Activated T-cell treated with anti-CD3 and anti-CD28 coated beads, Interleukin-2, amount 50 U/mL, for 24 hours (primary cell): ENCODE measurements around the gene STX7.

Source experiments
- DNase-seq: peaks from one replicate; pipeline ENCODE4 v3.0.0-alpha.2; 2020
- H3K27ac Mint-ChIP-seq: 2 replicates; pipeline ENCODE4 v1.8.0; 2020; ENCODE audit warnings: mild to moderate bottlenecking, mixed read lengths
- H3K27me3 Mint-ChIP-seq: 2 replicates; pipeline ENCODE4 v1.8.0; 2020; ENCODE audit warnings: mixed read lengths
- H3K36me3 Mint-ChIP-seq: 2 replicates; pipeline ENCODE4 v1.8.0; 2020; ENCODE audit warnings: low read depth, mixed read lengths
- H3K4me1 Mint-ChIP-seq: 2 replicates; pipeline ENCODE4 v1.8.0; 2020; ENCODE audit warnings: low read depth, mixed read lengths
- H3K4me3 Mint-ChIP-seq: 2 replicates; pipeline ENCODE4 v1.8.0; 2020; ENCODE audit warnings: mild to moderate bottlenecking, moderate library complexity, mixed read lengths
- H3K9me3 Mint-ChIP-seq: 2 replicates; pipeline ENCODE4 v1.8.0; 2020; ENCODE audit warnings: mixed read lengths

Gene STX7

DNA sequence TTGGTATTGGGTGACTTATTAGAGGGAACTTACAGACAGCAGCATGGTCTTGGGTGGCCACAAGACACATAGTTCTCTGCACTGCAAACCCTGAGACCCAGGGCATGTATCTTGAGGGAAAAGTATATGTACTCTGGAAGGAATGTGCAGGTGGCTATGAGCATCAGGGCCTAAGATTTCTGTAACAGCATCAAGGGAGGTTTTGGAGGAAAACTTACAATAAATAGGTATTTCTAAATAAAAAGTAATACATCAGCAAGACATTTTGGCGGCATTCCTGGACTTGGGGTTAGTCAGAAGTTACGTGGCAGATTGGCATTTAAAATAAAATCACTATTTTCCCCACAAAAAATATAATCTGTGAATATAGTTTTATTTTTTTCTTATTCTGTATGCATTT lies 8.0 kb upstream of the STX7 start:
- peaks cover 34% of the 10 kb centered on the region for H3K27me3 Mint-ChIP-seq

DNA sequence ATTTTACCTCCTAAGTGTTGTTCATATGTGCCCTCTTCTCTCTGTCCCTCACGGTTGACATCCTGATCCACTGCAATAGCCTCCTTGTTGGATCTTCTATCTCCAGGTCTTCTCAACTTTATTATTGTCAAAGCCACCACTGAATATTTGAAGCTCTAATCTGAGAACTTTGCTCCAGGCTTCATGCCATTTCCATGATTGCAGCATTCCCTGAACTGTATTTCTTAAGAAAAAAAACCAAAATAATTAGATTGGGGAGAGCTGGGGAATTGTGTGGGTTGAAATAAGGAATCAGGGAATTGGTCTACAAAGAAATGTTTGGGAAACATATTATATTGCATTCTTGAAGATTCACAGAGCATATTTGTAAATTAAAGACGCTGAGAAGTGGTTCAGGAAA lies 2.5 kb upstream of the STX7 start:
- no peak for DNase-seq
- H3K27me3 Mint-ChIP-seq, result peaks cover 8% of the 10 kb centered on the region
- H3K9me3 Mint-ChIP-seq, result no peaks in the 10 kb centered on the region
- peaks cover 28% of the 10 kb centered on the region for H3K4me1 Mint-ChIP-seq
- H3K36me3 Mint-ChIP-seq, result peaks cover 4% of the 10 kb centered on the region
- H3K4me3 Mint-ChIP-seq, result no peak overlapping the region
- no peak overlapping the region for H3K27ac Mint-ChIP-seq

More for the DNA sequence above, 8.0 kb upstream of the STX7 start:
- H3K36me3 Mint-ChIP-seq, result no peaks in the 10 kb centered on the region
- no peak overlapping the region for H3K27ac Mint-ChIP-seq
- DNase-seq, result no peak
- no peaks in the 10 kb centered on the region for H3K9me3 Mint-ChIP-seq
- H3K4me1 Mint-ChIP-seq, result no peaks in the 10 kb centered on the region
- H3K4me3 Mint-ChIP-seq, result no peak overlapping the region

DNA sequence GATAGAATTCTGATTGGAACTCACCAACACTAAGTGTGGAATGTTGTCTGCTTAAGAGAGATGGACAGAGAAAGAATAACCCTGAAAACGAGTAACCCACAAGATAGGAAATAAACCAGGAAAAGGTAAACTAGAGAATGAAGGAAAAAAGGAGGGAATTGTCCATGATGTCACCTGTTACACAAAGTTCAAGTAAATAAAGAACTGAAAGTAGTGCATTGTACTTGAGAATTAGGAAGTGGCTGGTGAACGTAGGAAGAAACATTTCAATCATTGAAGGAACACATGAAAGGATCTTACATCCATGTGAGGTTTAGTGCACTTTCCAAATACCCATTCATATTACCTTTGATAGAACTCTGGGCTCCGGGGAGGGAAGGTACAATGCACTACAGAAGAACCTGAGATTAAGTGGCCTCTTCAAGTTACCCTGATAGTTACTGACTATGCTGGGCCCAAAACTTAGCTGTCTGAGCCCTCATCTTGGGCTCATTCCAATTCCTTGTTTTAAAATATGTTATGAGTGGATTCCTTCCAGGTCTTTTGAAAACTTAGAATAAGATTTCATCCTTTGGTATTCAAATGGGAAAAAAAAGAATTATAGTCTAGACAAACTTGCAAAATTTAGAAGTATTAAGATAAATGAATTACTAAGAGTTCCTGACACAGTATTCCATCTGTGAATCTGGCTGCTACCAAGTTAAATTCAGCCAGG lies 1.1 kb upstream of the STX7 start:
- Mint-ChIP-seq H3K36me3 (peaks cover 4% of the 10 kb centered on the region), H3K9me3 (no peaks in the 10 kb centered on the region), H3K4me3 (peak overlapping the region; percentile 96), H3K27ac (no peak overlapping the region), H3K27me3 (peaks cover 4% of the 10 kb centered on the region), H3K4me1 (peaks cover 28% of the 10 kb centered on the region)
- no peak for DNase-seq

DNA sequence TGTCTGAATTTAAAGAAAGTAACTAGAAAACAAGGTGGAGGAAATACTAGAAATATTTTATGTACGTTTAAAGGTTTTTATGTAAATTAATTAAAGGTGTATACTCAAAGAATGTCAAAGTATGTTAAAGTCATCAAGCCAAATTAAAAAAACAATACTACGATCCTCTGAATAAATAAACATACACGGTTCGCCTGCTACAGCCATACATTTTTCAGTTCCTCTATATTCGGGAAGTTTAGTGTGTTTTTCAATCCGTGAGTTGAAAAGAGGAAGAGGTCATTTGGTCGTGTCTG lies 626 bp downstream of the STX7 start:
- Mint-ChIP-seq H3K36me3 (peaks cover 13% of the 10 kb centered on the region), H3K27ac (peak overlapping the region; percentile 78), H3K4me3 (peak overlapping the region; percentile 96), H3K4me1 (peaks cover 34% of the 10 kb centered on the region), H3K27me3 (no peaks in the 10 kb centered on the region), H3K9me3 (no peaks in the 10 kb centered on the region)
- no peak for DNase-seq

DNA sequence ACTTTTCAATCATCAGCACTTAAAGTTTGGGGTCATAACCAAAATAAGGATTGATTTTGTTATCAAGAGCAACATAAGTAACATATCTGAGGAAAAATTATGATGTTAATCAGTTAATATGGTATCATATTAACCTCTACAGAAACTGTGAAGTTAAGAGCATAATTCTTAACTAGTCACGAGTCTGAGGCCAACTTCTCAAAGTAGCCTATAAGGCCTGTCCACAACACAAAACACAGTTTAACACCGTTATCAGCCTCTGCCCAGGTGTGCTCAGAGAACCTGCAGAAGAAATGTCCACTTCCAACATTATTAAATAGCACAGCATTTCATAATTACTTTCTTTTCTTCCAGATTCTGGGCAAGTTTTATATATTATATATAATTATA lies 1.1 kb downstream of the STX7 start:
- H3K36me3 Mint-ChIP-seq, result peaks cover 13% of the 10 kb centered on the region
- no peak overlapping the region for H3K27ac Mint-ChIP-seq
- DNase-seq, result no peak
- peak overlapping the region; percentile 96 for H3K4me3 Mint-ChIP-seq
- peaks cover 36% of the 10 kb centered on the region for H3K4me1 Mint-ChIP-seq
- H3K9me3 Mint-ChIP-seq, result no peaks in the 10 kb centered on the region
- H3K27me3 Mint-ChIP-seq, result no peaks in the 10 kb centered on the region

DNA sequence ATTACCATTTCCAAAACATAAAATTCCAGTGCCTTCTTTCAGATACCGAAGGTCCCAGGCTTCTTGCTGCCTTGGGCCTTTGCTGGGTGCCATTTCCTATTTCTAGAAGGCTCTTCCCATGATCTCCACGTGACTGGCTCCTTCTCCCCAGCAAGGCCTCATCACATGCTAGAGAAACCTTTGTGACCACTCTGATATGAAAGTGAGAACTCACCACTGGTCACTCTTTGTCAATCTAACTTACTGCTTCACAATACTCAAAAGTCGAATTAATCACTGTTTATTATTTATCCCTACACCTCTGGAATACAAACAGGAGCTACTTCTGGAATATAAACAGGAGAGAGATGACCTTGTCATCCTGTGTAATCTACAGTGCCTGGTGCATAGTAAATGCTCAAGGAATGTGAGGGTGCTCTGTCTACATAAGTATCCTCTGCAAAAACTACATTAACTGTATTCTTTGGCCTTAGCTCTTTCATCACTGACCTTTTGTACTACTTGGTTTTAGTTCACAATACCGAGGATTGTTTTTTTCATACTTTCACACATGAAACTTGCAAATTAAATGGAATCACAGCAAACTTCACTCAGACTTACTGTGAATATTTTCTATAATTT lies 1.6 kb downstream of the STX7 start:
- no peak for DNase-seq
- H3K4me3 Mint-ChIP-seq, result peak overlapping the region; percentile 96
- peaks cover 13% of the 10 kb centered on the region for H3K36me3 Mint-ChIP-seq
- no peak overlapping the region for H3K27ac Mint-ChIP-seq
- no peaks in the 10 kb centered on the region for H3K27me3 Mint-ChIP-seq
- peaks cover 41% of the 10 kb centered on the region for H3K4me1 Mint-ChIP-seq
- no peaks in the 10 kb centered on the region for H3K9me3 Mint-ChIP-seq

DNA sequence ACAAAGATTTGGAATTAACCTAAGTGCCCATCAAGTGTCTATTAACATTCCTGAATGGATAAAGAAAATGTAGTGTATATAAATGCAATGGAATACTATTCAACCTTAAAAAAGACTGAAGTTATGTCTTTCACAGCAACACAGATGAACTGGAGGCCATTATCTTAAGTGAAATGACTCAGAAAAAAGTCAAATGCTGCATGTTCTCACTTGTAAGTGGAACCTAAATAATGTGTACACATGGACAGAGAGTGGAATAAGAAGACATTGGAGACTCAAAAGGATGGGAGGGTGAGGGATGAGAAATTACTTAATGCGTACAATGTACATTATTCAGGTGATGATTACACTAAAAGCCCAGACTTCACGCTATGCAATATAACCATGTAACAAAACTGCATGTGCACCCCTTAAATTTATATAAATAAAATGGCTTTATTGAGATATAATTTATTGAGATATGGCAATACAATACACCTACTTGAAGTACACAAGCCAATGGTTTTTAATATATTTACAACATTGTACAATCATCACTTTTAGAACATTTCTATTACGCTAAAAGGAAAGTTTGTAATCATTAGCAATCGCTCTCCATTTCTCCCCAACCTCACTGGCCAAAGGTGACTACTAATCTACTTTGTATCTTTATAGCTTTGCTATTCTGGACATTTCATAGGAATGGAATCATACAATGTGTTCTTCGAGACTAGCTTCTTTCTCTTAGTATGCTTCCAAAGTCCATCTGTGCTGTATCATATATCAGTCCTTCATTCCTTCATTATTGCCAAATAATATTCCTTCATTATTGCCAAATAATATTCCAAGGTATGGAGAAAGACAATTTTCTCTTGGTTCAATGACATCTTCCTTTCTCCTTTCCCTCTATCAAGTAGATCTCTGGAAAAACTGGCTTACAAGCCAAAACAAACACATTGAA lies 5.8 kb downstream of the STX7 start:
- DNase-seq, result no peak
- Mint-ChIP-seq H3K27me3 (no peaks in the 10 kb centered on the region), H3K4me3 (no peak overlapping the region), H3K4me1 (peaks cover 45% of the 10 kb centered on the region), H3K9me3 (no peaks in the 10 kb centered on the region), H3K27ac (no peak overlapping the region), H3K36me3 (peaks cover 18% of the 10 kb centered on the region)

DNA sequence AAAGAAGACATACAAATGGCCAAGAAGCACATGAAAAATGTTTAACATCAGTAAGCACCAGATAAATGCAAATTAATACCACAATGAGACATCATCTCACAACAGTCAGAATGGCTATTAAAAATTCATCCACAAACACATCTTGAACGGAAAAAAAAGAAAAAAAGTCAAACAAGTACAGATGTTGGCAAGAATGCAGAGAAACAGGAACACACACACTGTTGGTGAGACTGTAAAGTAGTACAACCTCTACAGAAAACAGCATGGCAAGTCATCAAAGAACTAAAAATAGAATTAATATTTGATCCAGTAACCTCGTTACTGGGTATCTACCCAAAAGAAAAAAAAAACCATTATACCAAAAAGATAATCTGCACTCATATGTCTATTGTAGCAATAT lies 6.5 kb downstream of the STX7 start:
- Mint-ChIP-seq H3K27ac (no peak overlapping the region), H3K9me3 (no peaks in the 10 kb centered on the region), H3K4me3 (no peak overlapping the region), H3K27me3 (no peaks in the 10 kb centered on the region), H3K4me1 (peaks cover 40% of the 10 kb centered on the region), H3K36me3 (peaks cover 25% of the 10 kb centered on the region)
- DNase-seq, result no peak

DNA sequence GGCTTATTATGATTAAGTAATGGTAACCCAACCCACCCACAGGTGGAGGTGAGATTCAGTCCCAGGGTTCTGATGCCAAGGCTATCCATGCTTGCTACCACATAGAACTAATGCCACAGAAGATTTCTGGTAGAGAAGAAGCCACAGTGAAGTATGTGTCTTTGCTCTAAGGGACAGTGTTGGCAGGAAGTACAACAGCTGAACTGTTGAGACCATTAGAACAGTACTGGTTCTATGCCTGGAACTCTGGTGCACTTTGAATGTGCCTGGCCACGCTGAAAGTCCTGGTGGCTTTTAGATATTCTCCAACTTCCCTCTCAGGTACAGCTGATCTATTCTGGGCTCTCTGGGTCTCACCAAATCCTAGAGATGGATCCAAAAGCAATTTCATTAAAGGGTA lies 7.8 kb downstream of the STX7 start:
- H3K27ac Mint-ChIP-seq, result no peak overlapping the region
- H3K4me3 Mint-ChIP-seq, result no peak overlapping the region
- peaks cover 32% of the 10 kb centered on the region for H3K4me1 Mint-ChIP-seq

DNA sequence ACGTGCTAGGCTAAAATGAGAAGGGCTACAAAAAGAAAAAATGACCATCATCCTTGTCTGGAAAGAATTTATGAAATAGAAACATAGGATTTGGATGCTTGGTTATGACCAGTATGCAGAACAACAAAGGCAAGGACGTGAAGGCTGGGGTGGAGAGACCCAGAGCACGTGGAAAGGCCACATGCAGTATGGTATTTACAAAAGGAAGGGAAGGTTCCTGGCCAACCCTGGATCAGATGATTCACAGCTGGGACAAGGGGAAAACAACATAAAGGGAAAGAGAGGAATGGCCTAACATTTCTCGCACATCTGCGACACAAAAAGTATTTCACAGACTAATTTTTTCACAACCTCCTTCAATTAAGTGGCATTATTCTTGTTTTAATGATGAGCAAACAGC lies 8.2 kb downstream of the STX7 start:
- H3K4me1 Mint-ChIP-seq, result peaks cover 36% of the 10 kb centered on the region
- H3K36me3 Mint-ChIP-seq, result peaks cover 41% of the 10 kb centered on the region
- no peak for DNase-seq
- H3K27ac Mint-ChIP-seq, result no peak overlapping the region
- no peak overlapping the region for H3K4me3 Mint-ChIP-seq
- H3K27me3 Mint-ChIP-seq, result no peaks in the 10 kb centered on the region
- H3K9me3 Mint-ChIP-seq, result no peaks in the 10 kb centered on the region

More for the DNA sequence above, 7.8 kb downstream of the STX7 start:
- Mint-ChIP-seq H3K36me3 (peaks cover 36% of the 10 kb centered on the region), H3K9me3 (no peaks in the 10 kb centered on the region), H3K27me3 (no peaks in the 10 kb centered on the region)
- DNase-seq, result no peak

DNA sequence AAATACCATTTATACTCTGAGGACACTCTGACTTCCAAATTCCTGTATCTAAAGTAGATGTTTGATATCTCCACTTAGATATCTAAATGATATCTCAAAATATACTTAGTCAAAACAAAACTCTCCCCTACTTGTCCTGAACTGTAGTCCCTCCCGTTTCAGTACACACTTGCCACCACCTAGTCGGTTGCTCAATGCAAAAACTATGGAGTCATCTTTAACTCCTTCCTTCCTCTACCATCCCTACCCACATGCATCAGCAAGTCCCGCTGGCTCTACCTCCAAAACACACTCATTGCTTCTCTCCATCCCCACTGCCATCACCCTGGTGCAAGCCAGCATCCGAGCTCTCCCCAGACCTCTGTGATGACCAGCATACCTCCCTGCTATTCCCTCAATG lies 13.2 kb downstream of the STX7 start:
- Mint-ChIP-seq H3K4me3 (no peak overlapping the region), H3K27ac (no peak overlapping the region), H3K36me3 (peaks cover 52% of the 10 kb centered on the region), H3K4me1 (peaks cover 42% of the 10 kb centered on the region), H3K9me3 (no peaks in the 10 kb centered on the region), H3K27me3 (no peaks in the 10 kb centered on the region)
- no peak for DNase-seq

DNA sequence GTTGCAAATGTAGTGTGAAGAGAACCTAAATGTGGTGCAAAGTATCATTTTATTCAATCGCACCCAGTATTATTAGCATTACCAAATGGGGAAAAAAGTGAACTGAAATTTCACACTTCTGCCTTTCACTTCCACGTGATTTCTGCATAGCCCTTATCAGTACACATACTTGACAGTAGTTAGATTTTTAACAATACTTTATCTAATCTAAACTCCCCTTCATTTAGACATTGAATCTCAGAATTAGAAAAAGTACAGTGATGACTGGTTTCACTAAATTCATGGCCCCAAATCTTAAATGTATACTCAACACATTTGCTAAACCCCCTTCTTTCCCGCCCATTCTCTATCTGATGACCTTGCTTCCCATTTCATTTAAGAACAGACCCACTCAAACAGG lies 14.3 kb downstream of the STX7 start:
- H3K27me3 Mint-ChIP-seq, result no peaks in the 10 kb centered on the region
- no peak overlapping the region for H3K27ac Mint-ChIP-seq
- peaks cover 3% of the 10 kb centered on the region for H3K9me3 Mint-ChIP-seq
- peaks cover 59% of the 10 kb centered on the region for H3K36me3 Mint-ChIP-seq
- peaks cover 40% of the 10 kb centered on the region for H3K4me1 Mint-ChIP-seq
- no peak for DNase-seq
- H3K4me3 Mint-ChIP-seq, result no peak overlapping the region

DNA sequence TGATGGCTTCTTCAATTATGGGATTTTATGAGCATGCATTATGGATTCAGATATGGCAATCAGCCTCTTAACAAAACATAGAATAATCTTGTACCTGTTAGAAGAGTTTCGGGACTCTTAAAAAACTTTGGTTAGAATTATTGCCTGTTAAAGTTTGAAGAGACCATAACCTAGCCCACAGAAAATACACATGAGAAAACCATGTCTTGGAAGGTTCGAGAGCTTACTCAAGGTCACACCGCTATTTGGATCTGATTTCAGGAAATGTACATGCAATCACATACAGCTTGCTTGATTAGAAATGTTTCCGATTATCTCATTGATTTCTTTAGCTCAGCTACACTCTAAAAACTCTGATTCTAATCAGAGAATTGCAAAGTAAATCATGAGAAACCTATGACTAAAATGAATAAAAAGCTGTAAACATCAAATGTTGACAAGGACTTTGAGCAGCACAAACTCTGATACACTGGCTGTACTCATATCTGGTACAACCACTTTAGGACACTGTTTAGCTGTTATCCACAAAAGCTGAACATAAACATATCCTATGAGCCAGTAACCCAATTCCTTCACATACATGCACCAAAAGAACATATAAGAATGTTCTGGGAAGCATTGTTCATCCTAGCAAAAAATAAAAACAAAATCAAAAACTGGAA lies 16.3 kb downstream of the STX7 start:
- no peak for DNase-seq
- Mint-ChIP-seq H3K27me3 (no peaks in the 10 kb centered on the region), H3K4me1 (peaks cover 49% of the 10 kb centered on the region), H3K36me3 (peaks cover 53% of the 10 kb centered on the region), H3K27ac (peak overlapping the region; percentile 11), H3K4me3 (no peak overlapping the region), H3K9me3 (peaks cover 3% of the 10 kb centered on the region)

DNA sequence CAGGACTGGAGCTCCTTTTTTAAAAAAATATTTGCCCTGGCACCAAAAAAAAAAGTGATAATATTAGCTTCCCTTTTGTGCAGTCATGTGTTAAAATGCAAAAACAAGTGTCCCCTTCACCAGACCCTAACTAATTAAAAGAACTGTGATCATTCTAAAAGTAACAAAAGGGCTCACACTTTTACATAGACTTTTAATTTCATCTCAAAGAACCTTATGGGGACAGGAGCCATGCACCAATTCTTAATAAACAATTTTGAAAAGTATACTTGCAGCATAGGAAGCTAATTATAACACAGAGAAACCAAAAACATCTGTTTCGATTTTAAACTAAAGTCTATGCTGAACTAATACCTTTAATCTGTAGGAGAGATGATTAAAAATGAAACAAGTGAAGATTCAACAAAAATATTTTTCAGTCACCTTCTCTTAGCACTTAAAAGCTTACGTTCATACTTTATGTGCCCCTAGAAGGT lies 17.3 kb downstream of the STX7 start:
- Mint-ChIP-seq H3K4me3 (no peak overlapping the region), H3K9me3 (peaks cover 3% of the 10 kb centered on the region), H3K36me3 (peaks cover 44% of the 10 kb centered on the region), H3K27ac (peak overlapping the region; percentile 58), H3K4me1 (peaks cover 49% of the 10 kb centered on the region), H3K27me3 (no peaks in the 10 kb centered on the region)
- no peak for DNase-seq
